MCF 10A (cell line): ENCODE measurements around the gene ARL13B. TPM values are rescaled to one million over a fixed set of nuclear protein-coding genes. Genes with fewer than 3 reads are reported as not detected.
"Not testable (repeated sequence)": the region's sequence is repeated elsewhere in the genome, so short reads cannot be mapped to it uniquely, and the experiment has no call there.

Experiments used
- BruUV-seq: library from RNA; stranded (reverse); fragments of 400-500 nt; replicated peaks from 2 replicates; lab custom pipeline; 2021; lab: Mats Ljungman, UMichigan
- CTCF ChIA-PET: fragments of 300-600 bp; sonication (Branson Sonifier 250); formaldehyde crosslinking; extraction: SDS; loops from one replicate; lab custom pipeline; 2021; ENCODE audit warnings: antibody characterized with exemption, inconsistent platforms; lab: Yijun Ruan, JAX
- POLR2A ChIA-PET: fragments of 300-600, 350-650 bp; sonication (Branson Sonifier 250); formaldehyde crosslinking; extraction: SDS; loops from one replicate; lab custom pipeline; 2020; ENCODE audit warnings: antibody characterized with exemption, inconsistent platforms; lab: Yijun Ruan, JAX
- DNase-seq: peaks from one replicate; pipeline ENCODE4 v3.0.0-alpha.2; 2018; ENCODE audit not compliant: unreplicated experiment
- H3K27ac Mint-ChIP-seq: one replicate; pipeline ENCODE4 v1.8.0; 2022; ENCODE audit warnings: mild to moderate bottlenecking, low read depth, mixed read lengths; ENCODE audit not compliant: unreplicated experiment
- H3K27me3 Mint-ChIP-seq: one replicate; pipeline ENCODE4 v1.8.0; 2022; ENCODE audit warnings: mixed read lengths; ENCODE audit not compliant: insufficient read depth, unreplicated experiment
- H3K36me3 Mint-ChIP-seq: one replicate; pipeline ENCODE4 v1.8.0; 2022; ENCODE audit warnings: mild to moderate bottlenecking, moderate library complexity, mixed read lengths; ENCODE audit not compliant: insufficient read depth, unreplicated experiment
- H3K4me1 Mint-ChIP-seq: one replicate; pipeline ENCODE4 v1.8.0; 2022; ENCODE audit warnings: mixed read lengths; ENCODE audit not compliant: insufficient read depth, unreplicated experiment
- H3K4me3 Mint-ChIP-seq: one replicate; pipeline ENCODE4 v1.8.0; 2022; ENCODE audit warnings: mild to moderate bottlenecking, moderate library complexity, mixed read lengths; ENCODE audit not compliant: unreplicated experiment
- H3K9me3 Mint-ChIP-seq: one replicate; pipeline ENCODE4 v1.8.0; 2022; ENCODE audit warnings: mixed read lengths; ENCODE audit not compliant: unreplicated experiment
- CTCF ChIP-seq: fragments of 200-600 bp; IDR thresholded peaks from one replicate; pipeline ENCODE4 v1.8.0; 2022; ENCODE audit warnings: antibody characterized with exemption, mild to moderate bottlenecking; ENCODE audit not compliant: unreplicated experiment
- intact Hi-C: fragments of 100-400 bp; cut with micrococcal nuclease; formaldehyde crosslinking; loops from 2 replicates; pipeline ENCODE4 v1.14.1; 2022
- total RNA-seq: library from RNA; stranded (reverse); gene quantifications from 2 replicates; pipeline ENCODE4 v1.2.3, GENCODE V29; 2022

Gene ARL13B
- total RNA-seq, 1 experiment from 2014 or later, result 22.0 TPM

- intact Hi-C loops, result no loop called here
- Mint-ChIP-seq H3K27me3 (no peaks in the 10 kb centered on the region), H3K9me3 (no peaks in the 10 kb centered on the region), H3K4me3 (no peak overlapping the region), H3K4me1 (peaks cover 6% of the 10 kb centered on the region), H3K36me3 (no peaks in the 10 kb centered on the region), H3K27ac (no peak overlapping the region)
- DNase-seq, result no peak
- TF ChIP-seq CTCF, result no peak
- CTCF ChIA-PET, result no interaction called here
- POLR2A ChIA-PET, result no interaction called here
- BruUV-seq, result no TSS peak
Measured at GRCh38 chr3:93936549-93936948, 43.4 kb upstream of the ARL13B start.

- POLR2A ChIA-PET, H3K36me3 Mint-ChIP-seq, H3K9me3 Mint-ChIP-seq, DNase-seq, H3K27ac Mint-ChIP-seq, H3K4me3 Mint-ChIP-seq, H3K27me3 Mint-ChIP-seq, intact Hi-C loops, H3K4me1 Mint-ChIP-seq, BruUV-seq: not testable (repeated sequence)
- CTCF ChIA-PET, result interaction anchor here (0.6 kb wide), 1 partner anchor 23 kb away, joined by 3 read pairs; no protein-coding TSS in a partner anchor
Measured at GRCh38 chr3:93937485-93937884, 42.5 kb upstream of the ARL13B start.

GRCh38 chr3:93949958-93950357 is 30.0 kb upstream of the ARL13B start:
- H3K4me3 Mint-ChIP-seq, BruUV-seq, H3K27ac Mint-ChIP-seq, H3K9me3 Mint-ChIP-seq, H3K36me3 Mint-ChIP-seq, DNase-seq, intact Hi-C loops, POLR2A ChIA-PET, H3K27me3 Mint-ChIP-seq, H3K4me1 Mint-ChIP-seq: not testable (repeated sequence)
- CTCF ChIA-PET, result interaction anchor here (0.7 kb wide), 1 partner anchor 28 kb away, joined by 3 read pairs; no protein-coding TSS in a partner anchor

GRCh38 chr3:93961026-93961425 is 18.9 kb upstream of the ARL13B start:
- no TSS peak for BruUV-seq
- ChIA-PET POLR2A (interaction anchor here (0.9 to 1.1 kb wide), 2 partner anchors 9 to 44 kb away, joined by 3 to 4 read pairs; no protein-coding TSS in a partner anchor), CTCF (interaction anchor here (0.6 to 1.2 kb wide), 3 partner anchors 10 to 325 kb away, joined by 3 read pairs; no protein-coding TSS in a partner anchor)
- intact Hi-C loops, result no loop called here
- Mint-ChIP-seq H3K9me3 (no peaks in the 10 kb centered on the region), H3K4me1 (no peaks in the 10 kb centered on the region), H3K36me3 (peaks cover 6% of the 10 kb centered on the region), H3K4me3 (no peak overlapping the region), H3K27ac (no peak overlapping the region), H3K27me3 (no peaks in the 10 kb centered on the region)
- DNase-seq, result no peak
- TF ChIP-seq CTCF, result no peak

- Mint-ChIP-seq H3K36me3 (peaks cover 6% of the 10 kb centered on the region), H3K9me3 (no peaks in the 10 kb centered on the region), H3K27me3 (no peaks in the 10 kb centered on the region), H3K4me1 (no peaks in the 10 kb centered on the region), H3K27ac (no peak overlapping the region), H3K4me3 (no peak overlapping the region)
- DNase-seq, result no peak
- ChIA-PET POLR2A (interaction anchor here (0.9 to 1.1 kb wide), 2 partner anchors 9 to 43 kb away, joined by 3 to 4 read pairs; no protein-coding TSS in a partner anchor), CTCF (interaction anchor here (1.1 to 1.2 kb wide), 2 partner anchors 10 to 325 kb away, joined by 3 read pairs; no protein-coding TSS in a partner anchor)
- TF ChIP-seq CTCF, result no peak
- intact Hi-C loops, result no loop called here
- no TSS peak for BruUV-seq
Measured at GRCh38 chr3:93961489-93961888, 18.5 kb upstream of the ARL13B start.
